ENCODE results near the gene APOB. TPM values are rescaled to one million over a fixed set of nuclear protein-coding genes. Genes with fewer than 3 reads are reported as not detected.

Gene APOB
- polyA plus RNA-seq, 1 experiment: under 0.01 TPM

GRCh38 chr2:21012557-21012937 lies 31.3 kb downstream of the APOB start:
- CTCF ChIA-PET: no interaction called here
- Histone ChIP-seq H3K9me3 (ENCODE audit: control insufficient read depth, insufficient read depth, low read length) (no peaks in the 10 kb centered on the region), H3K27me3 (ENCODE audit: control insufficient read depth, insufficient read depth, low read length) (no peaks in the 10 kb centered on the region), H3K4me3 (ENCODE audit: low read depth, low read length) (no peak overlapping the region), H3K27ac (ENCODE audit: low read depth, low read length) (no peak overlapping the region)
- POLR2A ChIA-PET: no interaction called here
- DNase-seq (ENCODE audit: low read depth, low spot score): no peak
- no peak for TF ChIP-seq CTCF (IDR thresholded peaks at IDR 0.05; ENCODE audit: low read depth, low read length)

- Histone ChIP-seq H3K4me3 (ENCODE audit: low read depth, low read length) (no peak overlapping the region), H3K9me3 (ENCODE audit: control insufficient read depth, insufficient read depth, low read length) (no peaks in the 10 kb centered on the region), H3K27me3 (ENCODE audit: control insufficient read depth, insufficient read depth, low read length) (no peaks in the 10 kb centered on the region), H3K27ac (ENCODE audit: low read depth, low read length) (no peak overlapping the region)
- no peak for DNase-seq (ENCODE audit: low read depth, low spot score)
- ChIA-PET POLR2A (no interaction called here), CTCF (no interaction called here)
- no peak for TF ChIP-seq CTCF (IDR thresholded peaks at IDR 0.05; ENCODE audit: low read depth, low read length)
These were observed 31.9 kb downstream of the APOB start for GRCh38 chr2:21011876-21012556.

DNA sequence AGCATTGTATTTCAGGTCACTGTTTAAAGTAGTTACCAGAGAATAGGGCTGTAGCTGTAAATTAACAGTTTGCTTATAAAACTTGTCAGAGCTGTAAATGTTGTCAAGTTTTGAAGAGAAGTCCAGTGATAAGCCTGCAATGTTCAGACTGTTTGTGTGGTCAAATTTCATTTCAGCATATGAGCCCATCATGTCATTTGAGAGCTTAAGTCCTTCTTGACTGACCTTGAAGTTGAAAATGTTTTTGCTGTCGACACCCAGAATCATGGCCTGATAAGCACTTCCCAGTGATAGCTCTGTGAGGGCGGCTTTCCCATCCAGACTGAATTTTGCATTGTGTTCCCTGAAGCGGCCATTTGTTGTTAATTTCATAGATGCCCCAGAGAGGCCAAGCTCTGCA lies 32.4 kb downstream of the APOB start:
- Histone ChIP-seq H3K27me3 (ENCODE audit: control insufficient read depth, insufficient read depth, low read length) (no peaks in the 10 kb centered on the region), H3K27ac (ENCODE audit: low read depth, low read length) (no peak overlapping the region), H3K9me3 (ENCODE audit: control insufficient read depth, insufficient read depth, low read length) (no peaks in the 10 kb centered on the region), H3K4me3 (ENCODE audit: low read depth, low read length) (no peak overlapping the region)
- TF ChIP-seq CTCF (IDR thresholded peaks at IDR 0.05; ENCODE audit: low read depth, low read length): no peak
- ChIA-PET POLR2A (no interaction called here), CTCF (no interaction called here)
- no peak for DNase-seq (ENCODE audit: low read depth, low spot score)

DNA sequence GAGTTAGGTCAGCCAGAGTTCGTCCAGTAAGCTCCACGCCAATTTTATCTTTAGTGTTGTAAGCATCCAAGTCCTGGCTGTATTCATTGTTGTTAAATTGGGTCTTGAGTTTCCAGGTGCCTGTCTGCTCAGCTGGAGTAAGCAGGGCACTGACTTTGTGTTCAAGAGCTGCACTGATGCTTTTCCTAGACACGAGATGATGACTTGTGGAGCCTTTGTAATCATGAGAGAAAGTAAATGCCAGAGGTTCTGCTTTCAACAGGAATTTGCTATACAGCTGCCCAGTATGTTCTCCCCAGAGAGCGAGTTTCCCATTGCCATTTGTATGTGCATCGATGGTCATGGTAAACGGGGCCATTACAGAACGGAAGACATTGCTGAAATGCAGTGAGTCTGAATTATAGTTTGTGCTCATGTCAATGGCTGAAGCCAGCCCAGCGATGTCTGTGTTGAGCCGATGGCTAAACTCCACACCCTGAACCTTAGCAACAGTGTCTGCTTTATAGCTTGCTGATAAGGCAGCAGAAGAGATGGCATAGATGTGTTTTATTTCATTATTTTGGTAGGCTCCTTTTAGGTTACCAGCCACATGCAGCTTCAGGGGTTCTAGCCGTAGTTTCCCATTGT lies 32.9 kb downstream of the APOB start:
- H3K9me3 ChIP-seq (ENCODE audit: control insufficient read depth, insufficient read depth, low read length): no peaks in the 10 kb centered on the region
- no peak for DNase-seq (ENCODE audit: low read depth, low spot score)
- CTCF ChIA-PET: no interaction called here
- POLR2A ChIA-PET: no interaction called here
- H3K4me3 ChIP-seq (ENCODE audit: low read depth, low read length): no peak overlapping the region
- no peak for TF ChIP-seq CTCF (IDR thresholded peaks at IDR 0.05; ENCODE audit: low read depth, low read length)
- H3K27ac ChIP-seq (ENCODE audit: low read depth, low read length): no peak overlapping the region
- H3K27me3 ChIP-seq (ENCODE audit: control insufficient read depth, insufficient read depth, low read length): no peaks in the 10 kb centered on the region

DNA sequence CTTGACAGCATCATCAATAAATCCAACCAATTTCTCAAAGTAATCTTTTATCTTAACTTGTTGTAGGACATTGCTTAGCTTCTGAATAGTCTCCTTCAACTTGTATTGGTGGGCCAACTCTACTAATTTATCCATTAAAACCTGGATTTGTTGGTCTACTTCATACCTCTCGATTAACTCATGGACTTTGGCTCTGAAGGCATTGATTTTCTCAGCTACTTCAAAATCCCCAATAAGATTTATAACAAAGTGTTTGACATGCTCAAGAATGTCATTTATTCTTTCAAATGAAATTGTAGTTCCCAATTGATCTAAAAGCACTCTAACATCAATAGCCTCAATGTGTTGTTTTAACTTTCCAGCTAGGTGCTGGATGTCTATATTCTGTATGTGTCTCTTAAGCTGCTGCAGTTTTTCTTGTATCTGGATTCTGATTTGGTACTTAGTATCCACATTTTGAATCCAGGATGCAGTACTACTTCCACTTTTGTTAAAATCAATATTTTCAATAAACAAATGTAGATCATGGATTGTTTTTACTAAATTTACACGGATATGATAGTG lies 34.1 kb downstream of the APOB start:
- no peak for DNase-seq (ENCODE audit: low read depth, low spot score)
- ChIA-PET POLR2A (no interaction called here), CTCF (no interaction called here)
- no peak overlapping the region for H3K4me3 ChIP-seq (ENCODE audit: low read depth, low read length)
- no peaks in the 10 kb centered on the region for H3K9me3 ChIP-seq (ENCODE audit: control insufficient read depth, insufficient read depth, low read length)
- H3K27me3 ChIP-seq (ENCODE audit: control insufficient read depth, insufficient read depth, low read length): no peaks in the 10 kb centered on the region
- no peak for TF ChIP-seq CTCF (IDR thresholded peaks at IDR 0.05; ENCODE audit: low read depth, low read length)
- H3K27ac ChIP-seq (ENCODE audit: low read depth, low read length): no peak overlapping the region

Measured in AG04450 (cell line).